ENCODE data around the gene CNKSR3. TPM values are rescaled to one million over a fixed set of nuclear protein-coding genes. Genes with fewer than 3 reads are reported as not detected.
A peak's percentile ranks its signal among the peaks of the same experiment; 100 is the strongest.

The CNKSR3 gene
- total and polyA plus RNA-seq, 2 experiments from 2014 or later: 1.9 to 5.7 TPM

GRCh38 chr6:154345811-154346210 is 164.7 kb downstream of the CNKSR3 start (continued):
- TF ChIP-seq ZNF462 (CRISPR knock-in tag; IDR thresholded peaks at IDR 0.05): no peak
- no peak for TF ChIP-seq JUNB (IDR thresholded peaks at IDR 0.05; ENCODE audit: unreplicated experiment)
- TF ChIP-seq EZH2 (IDR thresholded peaks at IDR 0.05; ENCODE audit: low read depth, unreplicated experiment): no peak

GRCh38 chr6:154343473-154344308 is 166.8 kb downstream of the CNKSR3 start:
- Histone ChIP-seq H3K27me3 (ENCODE audit: insufficient read depth) (no peaks in the 10 kb centered on the region), H3K27ac (ENCODE audit: low read depth) (no peak overlapping the region), H3K36me3 (ENCODE audit: insufficient read depth) (no peaks in the 10 kb centered on the region), H3K4me2 (peak overlapping the region; percentile 48), H3K9me2 (ENCODE audit: insufficient read depth) (peaks cover 8% of the 10 kb centered on the region; the same call in 1 of the 2 replicates), H4K20me1 (replicated peaks; ENCODE audit: insufficient read depth) (no peaks in the 10 kb centered on the region), H3F3A (replicated peaks; ENCODE audit: low read depth) (no peaks in the 10 kb centered on the region), H3K4me3 (peak overlapping the region; percentile 10; the same call in 1 of the 2 replicates), H3K4me1 (ENCODE audit: insufficient read depth) (peaks cover 22% of the 10 kb centered on the region), H2AFZ (peak overlapping the region; percentile 2; the same call in 1 of the 2 replicates), H3K79me2 (replicated peaks; ENCODE audit: insufficient read depth) (no peaks in the 10 kb centered on the region)
- no peaks in the 10 kb centered on the region; the same call in 2 of the 3 replicates for H3K36me3 Mint-ChIP-seq (ENCODE audit: low read depth)
- peaks cover 29% of the 10 kb centered on the region for H3K4me1 Mint-ChIP-seq
- peak overlapping the region; percentile 54; the same call in 1 of the 2 replicates for H3K27ac Mint-ChIP-seq
- H3K4me3 Mint-ChIP-seq: peak overlapping the region; percentile 49; the same call in 2 of the 3 replicates
- peaks cover 1% of the 10 kb centered on the region for H3K27me3 Mint-ChIP-seq (ENCODE audit: insufficient read depth, low read depth, poor library complexity)
- H3K9me3 Mint-ChIP-seq: peaks cover 10% of the 10 kb centered on the region; the same call in 2 of the 3 replicates
- DNase-seq (ENCODE audit: low spot score) (peak; percentile 85), ATAC-seq (peak; percentile 97)
- TF ChIP-seq ZNF331 (CRISPR knock-in tag; IDR thresholded peaks at IDR 0.05; ENCODE audit: low read depth) (no peak), POLR2AphosphoS5 (IDR thresholded peaks at IDR 0.05; ENCODE audit: low read depth) (peak; percentile 46; the same call in 1 of the 2 replicates), JUNB (IDR thresholded peaks at IDR 0.05; ENCODE audit: unreplicated experiment) (no peak), CTCF (conservative IDR thresholded peaks at IDR 0.05; ENCODE audit: low read depth in 2 of 2) (peak; percentile 52 to 53), ETS1 (IDR thresholded peaks at IDR 0.05) (no peak), NANOG (IDR thresholded peaks at IDR 0.05; ENCODE audit: borderline replicate concordance) (peak; percentile 54; the same call in 1 of the 2 replicates), STAT1 (IDR thresholded peaks at IDR 0.05; ENCODE audit: unreplicated experiment) (no peak), CREB1 (CRISPR knock-in tag; IDR thresholded peaks at IDR 0.05; ENCODE audit: low read depth) (0 out of 2 replicates have a peak, but pooled peaks have one; percentile 50), EZH2phosphoT487 (IDR thresholded peaks at IDR 0.05; ENCODE audit: unreplicated experiment) (no peak), EZH2 (IDR thresholded peaks at IDR 0.05; ENCODE audit: low read depth, unreplicated experiment) (no peak)

Measured in GM23338 (cell line).